Measurements from ENCODE around the gene YWHAH.

Gene YWHAH

DNA sequence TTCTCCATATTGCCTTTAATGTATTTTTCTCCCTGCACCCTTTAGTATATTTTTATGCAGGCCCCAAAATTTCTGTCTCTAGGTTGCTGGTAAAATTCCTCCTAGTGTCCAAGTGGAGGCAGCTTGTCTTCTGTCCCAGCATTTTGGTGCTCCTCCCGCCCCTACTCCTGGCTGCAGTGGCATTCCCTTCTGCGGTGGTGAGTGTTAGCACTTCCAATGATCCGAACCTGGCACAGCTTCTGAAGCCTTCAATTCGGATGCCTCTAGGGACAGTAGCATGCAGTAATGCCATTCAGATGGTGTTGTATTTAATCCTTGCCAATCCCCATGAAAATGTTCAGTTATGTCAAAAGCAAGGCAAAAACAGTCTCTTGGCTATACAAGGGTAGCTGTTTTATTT, 5.9 kb downstream of the YWHAH start:
- no peak for DNase-seq (ENCODE audit: low read depth, low spot score)

DNA sequence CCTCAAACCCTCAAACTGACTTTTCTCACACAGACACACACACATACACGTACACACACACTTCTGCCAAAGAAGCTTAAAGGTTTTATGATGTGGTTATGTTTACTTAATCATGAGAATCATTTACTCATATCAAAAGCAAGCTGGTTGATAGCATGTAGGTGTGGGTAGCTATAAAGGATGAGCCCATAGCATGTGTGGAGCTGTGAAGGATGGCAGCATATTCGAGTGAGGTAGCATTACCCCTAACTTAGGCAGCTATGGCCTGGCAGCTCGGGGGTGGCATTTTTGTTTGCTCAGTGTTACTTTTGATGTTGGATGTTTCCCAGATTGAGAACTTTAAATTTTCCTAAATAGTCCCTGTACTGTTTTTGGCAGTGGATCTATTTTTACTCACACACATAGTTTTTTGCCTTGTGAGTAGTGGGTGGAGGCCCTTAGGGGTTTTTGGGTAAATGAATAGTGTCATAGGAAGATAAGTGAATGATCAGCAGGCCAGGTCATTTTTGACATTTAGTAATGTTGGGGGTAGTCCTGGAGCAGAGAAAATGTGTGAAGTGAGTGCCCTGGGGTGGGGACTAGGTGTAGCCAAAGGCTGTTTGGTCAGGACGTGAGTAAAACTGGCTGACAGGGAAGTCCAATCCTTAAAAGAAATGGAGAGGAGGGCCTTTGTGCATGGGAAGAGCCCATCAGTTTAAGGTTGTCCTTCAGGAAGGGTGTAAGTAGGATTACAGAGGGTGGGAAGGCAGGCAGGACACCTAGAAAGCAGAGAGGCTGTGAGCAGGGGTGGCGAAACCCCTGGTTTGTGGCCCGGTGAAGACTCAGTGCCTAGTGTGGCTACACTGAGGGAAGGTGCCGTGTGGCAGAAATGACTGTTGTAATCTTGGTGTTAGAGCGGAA, 7.1 kb downstream of the YWHAH start:
- DNase-seq (ENCODE audit: low read depth, low spot score) = no peak

DNA sequence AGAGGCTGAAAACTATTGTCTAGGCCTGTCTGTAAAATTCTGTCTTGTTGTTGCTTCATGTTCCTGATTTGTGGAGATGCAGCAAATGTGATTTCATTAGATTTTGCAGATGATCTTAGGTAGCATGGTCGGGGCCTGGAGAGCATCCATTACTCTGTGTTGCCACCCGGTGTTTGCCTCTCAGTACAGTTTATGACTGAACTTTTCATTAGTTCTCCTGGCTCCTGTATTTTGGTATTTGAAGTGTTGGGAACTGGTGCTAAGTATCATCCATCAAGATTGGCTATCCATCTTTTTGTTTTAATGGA, 7.7 kb downstream of the YWHAH start:
- DNase-seq (ENCODE audit: low read depth, low spot score) = no peak

DNA sequence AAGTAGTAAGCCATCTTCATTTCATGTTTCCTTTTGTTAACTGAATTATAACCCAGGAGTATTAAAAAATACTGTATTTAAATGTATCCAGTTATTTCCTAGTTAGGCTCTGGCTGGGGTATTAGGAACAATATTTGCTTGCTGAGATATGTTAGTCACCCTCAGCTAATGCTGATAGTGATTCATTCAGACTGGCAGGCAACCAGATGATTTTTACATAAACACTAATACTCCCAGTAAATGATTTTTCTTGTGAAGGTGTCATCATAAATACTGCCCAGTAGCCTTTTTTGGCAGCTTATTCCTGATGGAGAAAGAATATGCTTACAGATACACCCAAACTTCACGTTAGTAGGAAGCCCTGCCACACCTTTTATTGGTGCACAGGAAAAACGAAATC, 8.1 kb downstream of the YWHAH start:
- no peak for DNase-seq (ENCODE audit: low read depth, low spot score)

DNA sequence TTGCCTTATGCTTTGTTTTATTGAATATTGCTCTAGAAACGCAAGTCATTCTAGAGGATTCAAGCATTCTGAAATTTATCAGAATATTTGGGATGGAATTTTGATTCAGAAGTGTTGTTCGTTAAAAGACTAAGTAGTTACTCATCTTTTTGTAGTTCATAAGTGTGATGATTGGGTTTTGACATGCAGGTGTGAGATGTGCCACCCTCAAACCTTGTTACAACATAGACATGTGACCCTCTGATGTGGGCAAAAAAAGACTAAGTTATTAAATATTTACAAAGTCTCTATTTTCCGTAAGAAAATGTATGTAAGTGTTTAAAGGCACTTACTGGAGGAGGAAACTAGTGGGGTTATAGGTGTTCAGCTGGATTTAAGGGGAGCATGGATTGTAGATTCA, 8.9 kb downstream of the YWHAH start:
- DNase-seq (ENCODE audit: low read depth, low spot score) = no peak

DNA sequence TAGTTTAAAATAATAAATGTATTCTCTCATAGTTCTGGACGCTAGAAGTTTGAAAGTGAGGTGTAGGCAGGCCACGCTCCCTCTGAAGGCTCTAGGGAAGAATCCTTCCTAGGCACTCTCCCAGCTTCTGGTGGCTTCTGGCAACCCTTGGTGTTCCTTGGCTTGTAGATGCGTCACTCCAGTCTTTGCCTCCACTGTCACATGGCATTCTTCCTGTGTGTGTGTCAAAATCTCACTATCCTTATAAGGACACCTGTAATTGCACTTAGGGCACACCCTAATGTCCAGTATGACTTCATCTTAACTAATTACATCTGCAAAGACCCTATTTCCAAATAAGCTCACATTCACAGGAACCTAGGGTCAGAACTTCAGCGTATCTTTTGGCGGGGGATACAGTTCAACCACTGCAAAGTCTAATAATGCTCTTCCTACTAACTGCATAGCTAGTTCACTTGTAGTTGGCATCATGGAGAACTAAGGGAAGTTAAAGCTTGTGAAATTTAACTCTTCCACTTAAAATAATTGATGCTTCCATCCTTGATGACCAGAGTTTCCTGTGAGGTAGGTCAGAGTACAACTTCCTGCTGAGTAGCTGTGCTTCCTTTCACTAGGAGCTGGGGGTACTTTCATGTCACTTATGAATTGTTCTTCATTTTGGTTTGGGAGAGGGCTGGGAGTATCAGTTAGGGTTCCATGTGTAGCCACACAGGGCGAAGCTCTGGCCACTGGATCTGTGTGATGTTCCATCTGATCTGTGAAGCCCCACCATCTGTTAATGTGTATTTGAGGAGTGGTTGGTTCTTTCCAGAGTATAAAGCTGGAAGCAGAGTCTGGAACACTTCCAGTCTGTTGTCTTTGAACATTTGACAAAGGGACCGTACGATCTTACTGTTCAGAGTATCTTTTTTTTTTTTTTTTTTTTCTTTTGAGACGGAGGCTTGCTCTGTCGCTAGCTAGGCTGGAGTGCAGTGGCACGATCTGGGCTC, 10.5 kb downstream of the YWHAH start:
- DNase-seq (ENCODE audit: low read depth, low spot score) = no peak

DNA sequence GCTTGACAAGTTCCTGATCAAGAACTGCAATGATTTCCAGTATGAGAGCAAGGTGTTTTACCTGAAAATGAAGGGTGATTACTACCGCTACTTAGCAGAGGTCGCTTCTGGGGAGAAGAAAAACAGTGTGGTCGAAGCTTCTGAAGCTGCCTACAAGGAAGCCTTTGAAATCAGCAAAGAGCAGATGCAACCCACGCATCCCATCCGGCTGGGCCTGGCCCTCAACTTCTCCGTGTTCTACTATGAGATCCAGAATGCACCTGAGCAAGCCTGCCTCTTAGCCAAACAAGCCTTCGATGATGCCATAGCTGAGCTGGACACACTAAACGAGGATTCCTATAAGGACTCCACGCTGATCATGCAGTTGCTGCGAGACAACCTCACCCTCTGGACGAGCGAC, 12.0 kb downstream of the YWHAH start:
- DNase-seq (ENCODE audit: low read depth, low spot score) = no peak

DNA sequence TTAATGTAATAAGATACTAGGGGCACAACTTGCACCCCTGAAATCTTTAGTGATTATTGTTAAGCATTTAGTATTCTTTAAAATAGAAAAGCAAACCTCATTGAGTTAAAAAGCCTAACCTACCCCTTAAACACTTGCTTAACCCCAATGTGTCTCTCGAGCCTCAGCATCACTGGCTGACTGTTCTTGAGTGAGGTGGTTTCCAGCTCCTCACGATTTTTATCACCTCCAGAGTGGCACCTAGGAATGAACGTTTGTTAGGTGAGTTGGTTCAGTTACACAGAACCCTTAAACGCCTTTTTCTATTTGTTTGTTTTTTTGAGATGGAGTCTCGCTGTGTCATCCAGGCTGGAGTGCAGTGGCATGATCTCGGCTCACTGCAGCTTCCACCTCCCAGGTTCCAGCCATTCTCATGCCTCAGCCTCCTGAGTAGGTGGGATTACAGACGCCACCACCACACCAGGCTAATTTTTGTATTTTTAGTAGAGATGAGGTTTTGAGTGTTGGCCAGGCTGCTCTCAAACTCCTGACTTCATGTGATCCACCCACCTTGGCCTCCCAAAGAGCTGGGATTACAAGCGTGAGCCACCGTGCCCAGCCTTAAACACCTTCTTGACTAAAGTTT, 13.7 kb downstream of the YWHAH start:
- no peak for DNase-seq (ENCODE audit: low read depth, low spot score)

DNA sequence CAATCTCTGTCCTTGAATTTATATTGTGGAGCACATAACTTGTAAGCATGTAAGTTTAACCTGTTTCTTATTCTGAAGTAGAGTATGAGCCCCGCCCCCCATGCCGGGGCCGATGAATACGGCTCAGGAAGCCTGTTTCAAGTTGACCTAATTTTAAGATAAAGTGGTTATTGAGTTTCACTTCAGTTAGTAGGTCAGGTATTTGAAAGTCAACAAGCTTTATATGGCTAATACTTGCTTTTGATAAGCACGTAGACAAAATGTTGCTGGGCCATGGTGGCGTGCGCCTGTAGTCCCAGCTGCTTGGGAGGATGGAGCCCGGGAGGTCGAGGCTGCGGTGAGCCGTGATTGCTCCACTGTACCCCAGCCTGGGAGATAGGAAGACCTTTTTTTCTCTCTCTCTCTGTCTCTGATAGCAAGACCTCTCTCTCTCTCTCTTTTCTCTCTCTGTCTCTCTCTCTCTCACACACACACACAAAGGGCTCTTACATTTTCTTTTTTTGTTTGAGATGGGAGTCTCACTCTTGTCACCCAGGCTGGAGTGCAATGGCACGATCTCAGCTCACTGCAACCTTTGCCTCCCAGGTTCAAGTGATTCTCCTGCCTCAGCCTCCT, 14.4 kb downstream of the YWHAH start:
- no peak for DNase-seq (ENCODE audit: low read depth, low spot score)

DNA sequence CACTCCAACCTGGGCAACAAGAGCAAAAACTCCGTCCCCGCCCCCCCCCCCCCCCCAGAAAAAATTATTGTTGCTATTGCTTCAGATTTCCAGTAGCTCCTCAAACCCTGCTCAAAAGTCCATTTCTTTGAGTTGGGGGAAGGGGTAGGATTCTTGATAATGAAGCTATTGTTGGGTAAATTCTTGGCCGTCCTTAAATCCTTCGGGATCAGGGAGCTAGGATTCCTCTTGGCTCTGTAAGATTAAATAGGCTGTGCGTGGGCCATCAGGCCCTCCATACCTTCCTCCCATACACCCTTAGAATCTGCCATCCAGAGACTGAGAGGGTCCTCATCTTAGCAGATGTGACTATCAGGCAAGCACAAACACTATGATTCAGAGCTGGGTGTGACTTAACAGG, 16.4 kb downstream of the YWHAH start:
- DNase-seq (ENCODE audit: low read depth, low spot score) = no peak

DNA sequence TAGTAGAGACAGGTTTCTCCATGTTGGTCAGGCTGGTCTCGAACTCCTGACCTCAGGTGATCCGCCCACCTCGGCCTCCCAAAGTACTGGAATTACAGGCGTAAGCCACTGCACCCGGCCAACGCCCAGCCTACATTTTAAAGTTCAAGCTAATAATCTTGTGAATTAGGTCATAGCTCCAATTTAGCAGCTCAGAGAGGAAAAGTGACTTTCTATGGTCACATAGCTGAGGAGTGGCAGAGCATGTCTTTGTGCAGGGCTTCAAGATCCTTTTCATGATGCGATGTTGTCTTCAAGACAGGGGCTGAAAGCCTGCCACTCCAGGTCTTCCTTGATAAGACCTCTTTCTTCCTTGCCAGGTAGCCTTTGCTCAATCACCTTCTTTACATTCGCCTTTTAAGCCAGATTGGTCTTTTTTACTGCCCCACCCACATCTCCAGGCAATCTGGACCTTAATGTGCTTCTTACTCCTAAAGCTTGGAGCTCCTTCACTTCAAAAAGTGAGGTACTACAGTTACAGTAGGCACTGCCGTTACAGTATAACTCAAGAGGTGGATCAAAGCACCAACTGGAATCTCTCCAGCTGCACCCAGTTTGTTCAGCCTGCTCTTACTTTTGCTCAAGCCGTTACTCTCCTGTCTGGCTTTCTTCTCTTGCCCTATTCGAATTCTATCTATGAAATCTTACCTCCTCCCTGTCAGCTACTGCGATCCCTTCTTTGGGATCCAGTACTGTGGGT, 18.2 kb downstream of the YWHAH start:
- no peak for DNase-seq (ENCODE audit: low read depth, low spot score)

DNA sequence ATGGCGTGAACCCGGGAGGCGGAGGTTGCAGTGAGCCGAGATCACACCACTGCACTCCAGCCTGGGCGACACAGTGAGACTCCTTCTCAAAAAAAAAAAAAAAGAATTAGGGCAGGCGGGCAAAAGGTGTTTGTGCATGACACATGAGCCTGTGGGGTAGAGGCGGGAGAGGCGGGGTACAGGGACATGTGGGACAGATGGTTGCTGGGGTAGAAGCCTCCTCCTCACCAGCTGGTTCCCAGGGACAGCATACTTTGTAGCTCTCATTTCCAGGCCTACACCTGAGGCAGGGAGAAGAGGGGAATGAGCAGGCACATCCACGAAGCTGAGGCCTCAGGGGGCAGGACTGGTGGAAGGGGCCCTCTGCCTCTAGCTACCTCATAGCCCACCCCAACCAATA, 23.7 kb downstream of the YWHAH start:
- no peak for DNase-seq (ENCODE audit: low read depth, low spot score)

DNA sequence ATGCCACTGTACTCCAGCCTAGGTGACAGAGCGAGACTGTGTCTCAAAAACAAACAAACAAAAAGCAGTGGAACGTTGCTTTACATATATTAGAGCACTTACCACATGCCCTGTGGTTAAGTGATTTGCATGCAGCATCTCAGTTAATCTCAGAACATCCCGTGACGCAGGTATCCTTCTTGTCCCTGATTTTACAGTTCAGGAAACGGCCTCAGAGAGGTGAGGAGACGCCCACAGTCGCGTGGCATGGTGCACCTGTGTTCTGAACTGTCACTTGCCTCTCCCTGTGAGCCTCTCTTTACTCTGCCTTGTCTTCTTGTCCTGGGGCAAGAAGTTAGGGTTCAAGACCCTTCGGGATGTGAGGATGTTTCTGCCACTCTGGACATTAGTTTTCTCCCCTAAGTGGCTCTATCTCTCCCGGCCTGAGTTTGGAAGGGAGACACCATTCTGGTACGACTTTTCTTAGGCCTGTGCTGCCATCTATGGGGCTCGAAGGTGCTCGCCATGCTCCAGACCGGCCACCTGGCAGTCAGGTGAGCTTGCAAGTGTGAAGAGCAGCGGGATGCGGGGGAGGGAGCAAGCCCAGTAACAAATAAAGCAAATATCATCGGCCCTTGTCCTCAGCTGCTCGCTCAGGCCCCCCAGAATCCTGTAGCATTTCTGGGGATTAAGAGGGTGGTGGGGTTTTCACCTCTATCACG, 25.6 kb downstream of the YWHAH start:
- peak; percentile 33 for DNase-seq (ENCODE audit: low read depth, low spot score)

DNA sequence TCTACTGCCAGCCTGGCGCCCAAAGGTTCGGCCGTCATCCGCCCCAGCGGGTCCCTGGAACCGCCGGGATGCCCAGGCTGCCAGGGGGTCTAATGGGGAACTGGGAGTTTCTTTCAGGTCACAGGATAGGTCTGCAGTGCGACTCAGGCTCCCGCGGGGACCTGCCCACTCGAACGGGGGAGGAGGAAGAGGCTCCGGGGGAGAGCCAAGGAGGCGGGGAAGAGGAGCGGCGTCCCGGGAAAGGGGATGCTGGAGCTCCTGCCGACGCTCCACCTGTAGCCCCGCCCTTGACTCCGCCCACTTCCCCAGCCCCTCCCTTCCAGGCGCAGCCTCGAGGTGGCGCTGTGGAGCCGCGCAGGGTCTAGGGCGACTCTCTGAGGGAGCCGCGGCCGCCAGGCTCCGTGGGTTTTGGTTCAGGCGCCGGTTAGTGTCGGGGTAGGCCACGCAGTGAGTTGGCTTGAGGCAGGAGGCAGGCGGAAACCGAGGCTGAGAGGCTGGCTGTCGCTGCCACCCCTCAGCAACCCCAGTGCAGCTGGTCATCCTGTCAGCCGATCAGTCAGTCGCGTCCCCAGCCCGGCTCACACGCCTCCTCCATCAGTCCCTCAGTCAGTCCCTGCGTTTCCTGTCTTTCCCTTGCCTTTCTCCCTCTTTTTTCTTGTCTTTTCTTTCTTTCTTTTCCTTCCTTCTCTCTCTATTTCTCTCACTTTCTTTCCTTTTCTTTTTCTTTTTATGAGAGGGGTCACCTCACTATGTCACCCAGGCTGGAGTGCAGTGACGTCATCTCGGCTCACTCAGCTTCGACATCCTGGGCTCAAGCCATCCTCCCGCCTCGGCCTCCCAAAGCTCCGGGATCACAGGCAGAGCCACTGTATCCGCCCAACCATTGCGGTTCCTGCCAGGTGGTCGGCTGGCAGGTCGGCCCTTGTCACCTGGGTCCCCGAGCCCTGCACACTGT, 26.4 kb downstream of the YWHAH start:
- peak; percentile 76 for DNase-seq (ENCODE audit: low read depth, low spot score)

DNA sequence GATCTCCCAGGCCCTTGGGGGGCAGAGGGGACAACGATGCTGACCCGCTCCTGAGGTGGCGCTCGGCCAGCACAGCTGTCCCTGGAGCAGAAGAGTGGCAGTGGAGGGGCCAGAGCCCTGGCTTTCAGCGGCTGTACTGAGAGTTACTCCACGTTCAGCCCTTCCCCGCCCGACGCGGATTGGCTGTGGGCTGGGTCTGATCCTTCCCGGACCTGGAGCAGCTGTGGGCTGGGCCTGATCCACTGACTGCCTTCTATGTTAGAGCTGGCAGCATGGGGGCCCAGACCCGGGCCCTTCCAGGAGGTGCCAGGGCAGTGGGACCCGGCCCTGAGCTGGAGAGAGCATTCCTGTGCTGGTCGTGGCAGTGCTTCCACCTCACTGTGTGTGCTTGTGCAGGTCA, 27.8 kb downstream of the YWHAH start:
- no peak for DNase-seq (ENCODE audit: low read depth, low spot score)

DNA sequence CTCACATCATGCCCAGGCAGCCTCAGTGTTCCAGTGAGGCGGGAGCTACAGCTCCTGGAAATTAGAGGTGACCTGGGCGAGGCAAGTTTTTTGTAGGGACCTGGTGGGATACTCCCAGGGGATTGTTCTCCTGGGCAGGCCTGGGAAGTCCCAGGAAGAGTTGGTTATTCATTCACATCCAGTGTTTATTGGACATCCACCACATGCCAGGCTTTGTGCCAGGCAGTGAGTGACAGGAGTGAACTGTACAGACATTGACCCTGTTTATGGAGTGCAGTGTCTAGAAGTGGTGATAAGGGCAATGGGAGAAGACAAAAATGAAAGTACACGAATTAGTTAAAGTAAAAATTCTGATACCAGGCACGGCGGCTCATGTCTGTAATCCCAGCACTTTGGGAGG, 29.4 kb downstream of the YWHAH start:
- no peak for DNase-seq (ENCODE audit: low read depth, low spot score)

DNA sequence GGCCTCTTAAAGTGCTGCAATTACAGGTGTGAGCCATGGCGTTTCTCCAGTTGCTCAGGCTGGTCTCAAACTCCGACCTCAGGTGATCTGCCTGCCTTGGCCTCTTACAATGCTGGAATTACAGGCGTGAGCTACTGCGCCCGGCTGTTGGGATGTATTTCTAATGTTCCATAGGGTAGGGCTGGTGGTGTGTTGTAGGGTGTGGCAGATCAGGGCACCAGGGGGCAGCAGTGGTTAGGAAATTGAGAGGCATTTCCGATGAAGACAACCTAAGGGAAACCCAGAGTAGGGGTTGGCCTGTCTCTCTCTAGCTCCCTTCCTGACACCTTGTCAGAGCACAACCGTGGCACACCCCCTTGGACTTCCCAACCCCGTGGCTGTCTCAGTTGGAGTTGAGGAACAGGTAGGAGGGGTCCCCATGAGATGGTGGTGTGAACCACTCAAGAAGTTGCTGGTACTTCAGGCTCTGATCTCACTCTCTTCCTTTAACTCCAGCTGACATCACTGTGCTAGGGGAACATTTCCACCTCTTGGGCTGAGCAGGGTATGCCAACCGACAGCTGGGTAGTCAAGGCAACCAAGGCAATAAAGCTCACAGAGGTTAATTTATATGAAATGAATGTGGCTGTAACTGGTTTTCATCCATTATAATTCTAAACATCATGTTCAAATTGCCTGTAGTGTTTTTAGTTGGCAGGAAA, 33.0 kb downstream of the YWHAH start:
- peak; percentile 52 for DNase-seq (ENCODE audit: low read depth, low spot score)

DNA sequence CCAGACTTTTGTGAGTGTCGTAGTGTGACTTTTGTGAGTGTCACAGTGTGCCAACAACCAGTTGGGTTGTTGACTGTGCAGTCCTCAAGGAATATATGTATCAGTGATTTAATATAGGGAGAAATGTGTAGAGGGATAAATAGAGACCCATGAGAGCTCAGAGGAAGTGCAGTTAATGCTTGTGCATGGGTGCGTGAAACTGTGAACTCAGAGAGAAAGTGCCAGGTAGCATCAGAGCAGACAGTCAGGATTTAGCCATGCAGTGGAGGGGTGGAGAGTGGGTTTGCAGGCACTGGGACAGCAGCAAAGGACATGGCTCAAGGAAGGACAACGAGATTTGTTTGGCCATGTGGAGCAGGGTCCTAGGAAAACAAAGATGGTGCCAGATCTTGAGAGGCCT, 33.6 kb downstream of the YWHAH start:
- DNase-seq (ENCODE audit: low read depth, low spot score) = no peak

DNA sequence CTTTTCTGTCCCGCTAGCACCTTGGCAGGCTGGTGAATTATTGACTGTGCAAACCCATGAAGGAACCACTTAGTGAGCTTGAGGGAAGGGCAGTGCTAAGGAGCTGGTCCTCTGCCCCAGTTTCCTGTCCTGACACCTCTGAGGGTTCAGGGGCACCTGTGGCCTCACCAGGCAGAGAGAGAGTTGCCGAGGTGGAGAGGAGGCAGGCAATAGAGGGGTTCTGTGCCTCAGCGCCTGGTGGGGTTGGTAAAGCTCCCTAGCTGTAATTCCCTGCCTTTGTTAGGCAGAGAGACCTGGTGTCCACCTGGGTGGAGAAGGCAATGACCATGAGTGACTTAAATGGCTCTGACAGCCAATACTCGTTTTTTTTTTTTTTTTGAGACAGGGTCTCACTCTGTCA, 36.3 kb downstream of the YWHAH start:
- no peak for DNase-seq (ENCODE audit: low read depth, low spot score)
